CD4-positive, alpha-beta T cell (primary cell): Measurements from ENCODE around the gene ZNF185. TPM values are rescaled to one million over a fixed set of nuclear protein-coding genes. Genes with fewer than 3 reads are reported as not detected.

ENCODE experiments used
- ATAC-seq: fragments of 200-7000 bp; cut with Tn5 transposase; one replicate; pipeline ENCODE4 v1.10.0; 2022; ENCODE audit warnings: mild to moderate bottlenecking; ENCODE audit not compliant: poor library complexity
- CTCF ChIA-PET: fragments of 350-600 bp; sonication (Branson Sonifier 250); formaldehyde crosslinking; loops from one replicate; lab custom pipeline; 2021; ENCODE audit warnings: antibody characterized with exemption, inconsistent platforms; lab: Charles Lee
- POLR2A ChIA-PET: fragments of 350-600 bp; sonication (Branson Sonifier 250); formaldehyde crosslinking; loops from one replicate; lab custom pipeline; 2021; ENCODE audit warnings: antibody characterized with exemption, inconsistent platforms; lab: Charles Lee
- DNase-seq, 14 experiments: peaks; one replicate each; pipeline ENCODE4 v3.0.0-alpha.2; 2013 to 2020; ENCODE audit warnings: mixed read lengths in 2 of 14
- H3K27ac ChIP-seq, 2 donors: one replicate each; pipeline versions ENCODE4 v1.5.1 to v1.7.0; 2013; ENCODE audit warnings: low read length in 2 of 2, low read depth in 1 of 2, mild to moderate bottlenecking in 1 of 2
- H3K27me3 ChIP-seq, 2 experiments: 1 replicate in 1 of 2; 2 replicates in 1 of 2; pipeline versions ENCODE4 v1.6.1 to v1.7.0; 2013; ENCODE audit warnings: low read length in 2 of 2, control low read depth in 1 of 2, mild to moderate bottlenecking in 1 of 2, moderate library complexity in 1 of 2; ENCODE audit not compliant: insufficient read depth in 2 of 2, control insufficient read depth in 1 of 2
- H3K36me3 ChIP-seq: one replicate; pipeline ENCODE4 v1.6.1; 2013; ENCODE audit warnings: low read length, control low read depth; ENCODE audit not compliant: insufficient read depth
- H3K4me1 ChIP-seq: one replicate; pipeline ENCODE4 v1.6.1; 2013; ENCODE audit warnings: low read length, control low read depth; ENCODE audit not compliant: insufficient read depth
- H3K4me3 ChIP-seq: one replicate; pipeline ENCODE4 v1.5.1; 2013; ENCODE audit warnings: mild to moderate bottlenecking, low read length, moderate library complexity
- H3K9me3 ChIP-seq, 2 experiments: 1 replicate in 1 of 2; 2 replicates in 1 of 2; pipeline versions ENCODE4 v1.6.1 to v1.7.0; 2013; ENCODE audit warnings: low read length in 2 of 2, mild to moderate bottlenecking in 2 of 2, control low read depth in 1 of 2, moderate library complexity in 1 of 2; ENCODE audit not compliant: control insufficient read depth in 1 of 2, insufficient read depth in 1 of 2
- H3K27ac Mint-ChIP-seq: one replicate; pipeline ENCODE4 v1.8.0; 2020; ENCODE audit warnings: mixed read lengths
- H3K27me3 Mint-ChIP-seq: one replicate; pipeline ENCODE4 v1.8.0; 2021; ENCODE audit warnings: mixed read lengths
- H3K36me3 Mint-ChIP-seq: one replicate; pipeline ENCODE4 v1.8.0; 2021; ENCODE audit warnings: low read depth, mixed read lengths
- H3K4me1 Mint-ChIP-seq: one replicate; pipeline ENCODE4 v1.8.0; 2021; ENCODE audit warnings: low read depth, mixed read lengths
- H3K4me3 Mint-ChIP-seq: one replicate; pipeline ENCODE4 v1.8.0; 2020; ENCODE audit warnings: mild to moderate bottlenecking, mixed read lengths
- H3K9me3 Mint-ChIP-seq: one replicate; pipeline ENCODE4 v1.8.0; 2020; ENCODE audit warnings: mixed read lengths
- intact Hi-C, 2 experiments: fragments of 100-400 bp; cut with DNase I in 1 of 2; cut with micrococcal nuclease in 1 of 2; formaldehyde crosslinking; loops; one replicate each; pipeline versions ENCODE4 v1.15.1 to v1.9.0; 2023 to 2025; cut with DNase I, micrococcal nuclease
- total RNA-seq, 174 experiments: library from RNA in 2 of 174; stranded (reverse) in 2 of 174; gene quantifications; one replicate each; pipeline ENCODE4 v1.2.3 and lab custom pipeline; 2021 to 2026
- TF ChIP-seq, protein P1 (sequence below): fragments of 200-600 bp; IDR thresholded peaks from one replicate; pipeline ENCODE4 v1.8.0; 2022; ENCODE audit warnings: antibody characterized with exemption, mild to moderate bottlenecking

The ZNF185 gene
- total RNA-seq, 2 experiments from 2014 or later = 1.4 to 1.5 TPM

DNA sequence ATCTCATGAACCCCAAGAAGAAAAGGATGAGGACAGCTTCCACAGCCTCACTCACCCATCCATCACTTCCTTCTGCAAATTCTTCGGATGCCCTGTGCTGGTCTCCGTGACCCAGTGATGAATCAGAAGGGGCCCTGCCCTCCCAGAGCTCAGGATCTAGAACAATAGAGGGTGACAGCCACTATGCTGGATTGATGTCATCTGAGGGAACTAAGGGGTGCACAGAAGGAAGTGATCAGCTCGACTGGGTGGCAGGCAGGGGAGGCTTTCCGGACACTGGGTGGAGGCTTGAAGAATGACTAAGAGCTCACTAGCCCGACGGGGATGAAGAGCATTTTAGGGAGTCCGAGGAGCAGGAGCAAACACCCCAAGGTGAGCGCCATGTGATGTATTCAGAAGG, 1.4 kb upstream of the ZNF185 start:
- H3K27ac Mint-ChIP-seq = no peak overlapping the region
- POLR2A ChIA-PET = no interaction called here
- Histone ChIP-seq H3K27me3 (peaks cover 4 to 20% of the 10 kb centered on the region in 2 experiments), H3K4me3 (no peak overlapping the region), H3K36me3 (no peaks in the 10 kb centered on the region), H3K27ac (no peak overlapping the region), H3K9me3 (no peaks in the 10 kb centered on the region), H3K4me1 (no peaks in the 10 kb centered on the region)
- TF ChIP-seq, protein P1, sequence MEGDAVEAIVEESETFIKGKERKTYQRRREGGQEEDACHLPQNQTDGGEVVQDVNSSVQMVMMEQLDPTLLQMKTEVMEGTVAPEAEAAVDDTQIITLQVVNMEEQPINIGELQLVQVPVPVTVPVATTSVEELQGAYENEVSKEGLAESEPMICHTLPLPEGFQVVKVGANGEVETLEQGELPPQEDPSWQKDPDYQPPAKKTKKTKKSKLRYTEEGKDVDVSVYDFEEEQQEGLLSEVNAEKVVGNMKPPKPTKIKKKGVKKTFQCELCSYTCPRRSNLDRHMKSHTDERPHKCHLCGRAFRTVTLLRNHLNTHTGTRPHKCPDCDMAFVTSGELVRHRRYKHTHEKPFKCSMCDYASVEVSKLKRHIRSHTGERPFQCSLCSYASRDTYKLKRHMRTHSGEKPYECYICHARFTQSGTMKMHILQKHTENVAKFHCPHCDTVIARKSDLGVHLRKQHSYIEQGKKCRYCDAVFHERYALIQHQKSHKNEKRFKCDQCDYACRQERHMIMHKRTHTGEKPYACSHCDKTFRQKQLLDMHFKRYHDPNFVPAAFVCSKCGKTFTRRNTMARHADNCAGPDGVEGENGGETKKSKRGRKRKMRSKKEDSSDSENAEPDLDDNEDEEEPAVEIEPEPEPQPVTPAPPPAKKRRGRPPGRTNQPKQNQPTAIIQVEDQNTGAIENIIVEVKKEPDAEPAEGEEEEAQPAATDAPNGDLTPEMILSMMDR = no peak
- H3K9me3 Mint-ChIP-seq = no peaks in the 10 kb centered on the region
- ATAC-seq = no peak
- intact Hi-C loops = no loop called here
- no peak overlapping the region for H3K4me3 Mint-ChIP-seq
- CTCF ChIA-PET = no interaction called here
- DNase-seq = peak in 1 of 14 experiments; percentile 20
- peaks cover 26% of the 10 kb centered on the region for H3K27me3 Mint-ChIP-seq
- no peaks in the 10 kb centered on the region for H3K36me3 Mint-ChIP-seq
- no peaks in the 10 kb centered on the region for H3K4me1 Mint-ChIP-seq

DNA sequence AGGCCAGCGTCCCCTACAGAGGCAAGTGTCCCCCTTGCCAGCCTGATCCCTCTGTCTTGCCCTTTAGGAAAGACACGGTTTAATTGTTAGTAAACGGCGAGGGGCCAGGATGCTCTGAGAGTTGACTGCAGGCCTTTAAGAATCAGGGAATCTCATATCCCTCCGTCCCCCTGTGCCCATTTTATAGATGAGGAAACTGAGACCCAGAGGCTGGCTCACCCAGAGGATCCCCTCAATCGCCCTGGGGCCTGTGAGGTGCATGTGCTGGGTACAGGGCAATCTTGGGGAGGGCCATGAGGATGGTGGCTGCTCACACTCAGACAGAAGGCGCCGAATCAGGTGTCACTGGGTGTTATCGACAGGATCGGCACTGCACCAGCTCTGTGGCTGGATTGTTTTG, 575 bp downstream of the ZNF185 start:
- Mint-ChIP-seq H3K4me3 (no peak overlapping the region), H3K4me1 (no peaks in the 10 kb centered on the region)

DNA sequence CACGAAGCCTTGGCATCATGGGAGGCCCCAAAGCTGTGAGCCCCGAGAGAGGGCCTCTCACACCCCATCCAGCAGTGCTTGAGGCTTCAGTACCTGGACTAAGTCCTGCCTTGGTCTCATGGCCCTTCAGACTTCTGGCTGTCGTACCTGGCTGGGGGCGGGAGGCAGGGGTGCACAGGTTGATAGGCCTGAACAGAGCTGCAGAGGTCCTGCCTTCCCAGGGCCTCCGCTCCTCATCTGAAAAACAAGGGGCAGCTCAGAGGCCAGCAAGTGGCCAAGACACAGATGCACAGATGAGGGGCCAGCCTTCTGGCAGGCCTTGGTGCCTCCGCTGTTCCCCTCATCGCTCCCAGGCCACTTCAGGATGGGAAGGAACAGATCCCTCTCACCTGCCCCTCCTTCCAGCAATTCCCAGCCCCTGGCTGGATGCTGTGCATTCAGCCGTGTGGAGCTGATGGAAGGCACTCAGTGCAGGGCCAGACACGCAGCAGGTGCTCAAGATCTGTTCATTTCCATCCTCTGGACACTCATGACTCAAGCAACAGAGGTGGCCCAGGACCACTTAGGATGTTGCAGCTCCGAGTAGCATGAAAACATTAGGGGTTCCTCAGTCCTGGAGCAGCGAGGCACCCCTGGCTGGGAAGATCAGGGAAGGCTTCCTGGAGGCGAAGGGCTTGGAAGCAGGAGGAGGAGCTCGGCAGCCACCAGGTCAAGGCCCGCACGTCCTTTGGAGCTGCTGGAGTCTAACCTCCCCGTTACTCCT, 1.4 kb downstream of the ZNF185 start:
- Mint-ChIP-seq H3K9me3 (no peaks in the 10 kb centered on the region), H3K27ac (no peak overlapping the region), H3K27me3 (peaks cover 26% of the 10 kb centered on the region), H3K36me3 (no peaks in the 10 kb centered on the region), H3K4me1 (no peaks in the 10 kb centered on the region), H3K4me3 (no peak overlapping the region)
- DNase-seq = no peak
- no peak for ATAC-seq
- Histone ChIP-seq H3K27ac (no peak overlapping the region), H3K4me1 (peaks cover under 1% of the 10 kb centered on the region), H3K36me3 (no peaks in the 10 kb centered on the region), H3K4me3 (no peak overlapping the region), H3K9me3 (no peaks in the 10 kb centered on the region), H3K27me3 (peaks cover 4 to 24% of the 10 kb centered on the region in 2 experiments)
- CTCF ChIA-PET = no interaction called here
- TF ChIP-seq, protein P1 = no peak
- POLR2A ChIA-PET = no interaction called here
- intact Hi-C loops = no loop called here

More for the DNA sequence above, 575 bp downstream of the ZNF185 start:
- ChIA-PET POLR2A (no interaction called here), CTCF (no interaction called here)
- Histone ChIP-seq H3K36me3 (no peaks in the 10 kb centered on the region), H3K4me3 (no peak overlapping the region), H3K27me3 (peaks cover 4 to 24% of the 10 kb centered on the region in 2 experiments), H3K27ac (no peak overlapping the region), H3K9me3 (no peaks in the 10 kb centered on the region), H3K4me1 (no peaks in the 10 kb centered on the region)
- Mint-ChIP-seq H3K27me3 (peaks cover 26% of the 10 kb centered on the region), H3K27ac (no peak overlapping the region), H3K36me3 (no peaks in the 10 kb centered on the region), H3K9me3 (no peaks in the 10 kb centered on the region)
- ATAC-seq (no peak), DNase-seq (no peak)
- intact Hi-C loops = no loop called here
- TF ChIP-seq, protein P1 = no peak
